ENCODE data around the gene PRKAA2.

GRCh38 chr1:56758135-56758534 is 113.0 kb downstream of the PRKAA2 start:
- TF ChIP-seq POLR2A (IDR thresholded peaks at IDR 0.05) (no peak), CTCF (IDR thresholded peaks at IDR 0.05) (peak; percentile 48 to 68 (median 56))
